HCT116 (cell line): Measurements from ENCODE around the gene RREB1. TPM values are rescaled to one million over a fixed set of nuclear protein-coding genes. Genes with fewer than 3 reads are reported as not detected.

Experiments used
- ATAC-seq: fragments of 200-7000 bp; cut with Tn5 transposase; 2 replicates; pipeline ENCODE4 v1.9.1; 2020; ENCODE audit warnings: mild to moderate bottlenecking, moderate library complexity
- BruUV-seq: library from RNA; stranded (reverse); fragments of 400-500 nt; replicated peaks from 2 replicates; lab custom pipeline; 2021; lab: Mats Ljungman, UMichigan
- CTCF ChIA-PET: fragments of 300-600 bp; sonication (Branson Sonifier 250); formaldehyde crosslinking; loops from one replicate; lab custom pipeline; 2021; ENCODE audit warnings: antibody characterized with exemption; lab: Charles Lee
- POLR2A ChIA-PET: fragments of 300-600, 350-600 bp; sonication (Branson Sonifier 250); formaldehyde crosslinking; loops from one replicate; lab custom pipeline; 2021; ENCODE audit warnings: antibody characterized with exemption; lab: Charles Lee
- RAD21 ChIA-PET, 2 experiments: fragments of 300-600 bp; sonication (Branson Sonifier 250); formaldehyde crosslinking; loops; one replicate each; lab custom pipeline; 2023; ENCODE audit warnings: low total read pairs in 2 of 2; ENCODE audit not compliant: uncharacterized antibody in 2 of 2, unreplicated experiment in 2 of 2, low non-redundant PET in 1 of 2; lab: Charles Lee
- DNase-seq: peaks from one replicate; pipeline ENCODE4 v3.0.0-alpha.2; 2010; ENCODE audit warnings: low read depth, low spot score
- H2AFZ ChIP-seq: fragments of 200-600 bp; shearing (Covaris generic), sonication (generic); 2 replicates; pipeline ENCODE4 v1.6.1; 2017; ENCODE audit warnings: low read depth, mixed run types, mixed read lengths, antibody characterized with exemption, low read length; ENCODE audit not compliant: poor library complexity, severe bottlenecking
- H3K27ac ChIP-seq: 2 replicates; pipeline ENCODE4 v1.5.1; 2012; ENCODE audit warnings: low read depth, low read length
- H3K27me3 ChIP-seq: fragments of 200-600 bp; sonication (generic); 2 replicates; pipeline ENCODE4 v1.6.1; 2016; ENCODE audit warnings: mixed run types, low read length, mixed read lengths; ENCODE audit not compliant: insufficient read depth
- H3K36me3 ChIP-seq, 2 experiments: fragments of 200-500 bp in 1 of 2; fragments of 200-600 bp in 1 of 2; sonication (Bioruptor generic) in 1 of 2; sonication (generic) in 1 of 2; 2 replicates each; pipeline versions ENCODE4 v1.5.1 to v1.6.1; 2014 to 2016; ENCODE audit warnings: low read length in 2 of 2, inconsistent platforms in 1 of 2, mixed read lengths in 1 of 2, mixed run types in 1 of 2; ENCODE audit not compliant: insufficient read depth in 2 of 2, control insufficient read depth in 1 of 2
- H3K4me1 ChIP-seq, 2 experiments: fragments of 200-600 bp in 1 of 2; sonication (generic) in 1 of 2; 2 replicates each; pipeline versions ENCODE4 v1.5.1 to v1.6.1; 2012 to 2017; ENCODE audit warnings: low read length in 2 of 2, inconsistent platforms in 1 of 2, mild to moderate bottlenecking in 1 of 2, mixed read lengths in 1 of 2, mixed run types in 1 of 2, moderate library complexity in 1 of 2; ENCODE audit not compliant: insufficient read depth in 2 of 2, control insufficient read depth in 1 of 2
- H3K4me2 ChIP-seq: fragments of 200-600 bp; sonication (generic); 2 replicates; pipeline ENCODE4 v1.6.1; 2017; ENCODE audit warnings: mixed run types, low read length, mixed read lengths
- H3K4me3 ChIP-seq, 2 experiments: fragments of 200-600 bp in 1 of 2; sonication (generic) in 1 of 2; replicated peaks in 1 of 2; 2 replicates each; pipeline ENCODE4 v1.5.1; 2011 to 2016; ENCODE audit warnings: low read length in 2 of 2, control low read depth in 1 of 2, low read depth in 1 of 2, mild to moderate bottlenecking in 1 of 2, mixed read lengths in 1 of 2, mixed run types in 1 of 2
- H3K79me2 ChIP-seq: fragments of 200-600 bp; sonication (generic); 2 replicates; pipeline ENCODE4 v1.6.1; 2017; ENCODE audit warnings: mild to moderate bottlenecking, mixed run types, low read length, moderate library complexity, mixed read lengths; ENCODE audit not compliant: insufficient read depth
- H3K9ac ChIP-seq: fragments of 200-600 bp; sonication (generic); 2 replicates; pipeline ENCODE4 v1.6.1; 2016; ENCODE audit warnings: low read length, mixed read lengths
- H3K9me2 ChIP-seq: fragments of 200-600 bp; sonication (generic), shearing (Covaris generic); 2 replicates; pipeline ENCODE4 v1.6.1; 2017; ENCODE audit warnings: mixed run types, mild to moderate bottlenecking, moderate library complexity; ENCODE audit not compliant: insufficient read depth
- H3K9me3 ChIP-seq, 2 experiments: fragments of 200-500 bp in 1 of 2; fragments of 200-600 bp in 1 of 2; sonication (Bioruptor generic) in 1 of 2; sonication (generic) in 1 of 2; 2 replicates each; pipeline ENCODE4 v1.6.1; 2014 to 2017; ENCODE audit warnings: low read length in 2 of 2, mixed read lengths in 2 of 2, inconsistent platforms in 1 of 2, low read depth in 1 of 2, mild to moderate bottlenecking in 1 of 2, mixed run types in 1 of 2, moderate library complexity in 1 of 2; ENCODE audit not compliant: control insufficient read depth in 1 of 2, insufficient read depth in 1 of 2
- H4K20me1 ChIP-seq: fragments of 200-600 bp; sonication (generic), shearing (Covaris generic); 2 replicates; pipeline ENCODE4 v1.6.1; 2017; ENCODE audit warnings: mixed run types, mild to moderate bottlenecking, moderate library complexity; ENCODE audit not compliant: insufficient read depth
- CBX3 ChIP-seq: IDR thresholded peaks from 2 replicates; pipeline ENCODE4 v1.6.1; 2012; ENCODE audit warnings: low read depth
- CTCF ChIP-seq, 3 experiments: fragments of 200-600 bp in 1 of 3; sonication (generic) in 1 of 3; IDR thresholded peaks in 2 of 3; conservative IDR thresholded peaks in 1 of 3; 2 replicates each; pipeline ENCODE4 v1.5.1; 2012 to 2017; ENCODE audit warnings: low read depth in 2 of 3, low read length in 2 of 3, antibody characterized with exemption in 1 of 3, borderline replicate concordance in 1 of 3, control low read depth in 1 of 3, mild to moderate bottlenecking in 1 of 3, mixed read lengths in 1 of 3, mixed run types in 1 of 3, moderate library complexity in 1 of 3; ENCODE audit not compliant: insufficient read depth in 1 of 3
- EZH2 ChIP-seq: fragments of 200-600 bp; sonication (generic); IDR thresholded peaks from 2 replicates; pipeline ENCODE4 v1.6.1; 2017; ENCODE audit warnings: antibody characterized with exemption, mixed run types
- EZH2phosphoT487 ChIP-seq: fragments of 200-600 bp; IDR thresholded peaks from 2 replicates; pipeline ENCODE4 v1.6.1; 2018; ENCODE audit warnings: antibody characterized with exemption, borderline replicate concordance
- FOSL1 ChIP-seq: IDR thresholded peaks from 2 replicates; pipeline ENCODE4 v1.6.1; 2012; ENCODE audit warnings: low read depth
- JUND ChIP-seq: IDR thresholded peaks from 2 replicates; pipeline ENCODE4 v1.6.1; 2012
- POLR2A ChIP-seq: IDR thresholded peaks from 2 replicates; pipeline ENCODE4 v1.7.0; 2011; ENCODE audit warnings: borderline replicate concordance; ENCODE audit not compliant: insufficient read depth, insufficient read length; ENCODE audit errors: extremely low read depth
- REST ChIP-seq: IDR thresholded peaks from 2 replicates; pipeline ENCODE4 v1.6.1; 2012; ENCODE audit warnings: low read depth
- SIN3A ChIP-seq: IDR thresholded peaks from 2 replicates; pipeline ENCODE4 v1.6.1; 2012; ENCODE audit warnings: low read depth
- ZBTB33 ChIP-seq: IDR thresholded peaks from 2 replicates; pipeline ENCODE4 v1.6.1; 2011; ENCODE audit warnings: mild to moderate bottlenecking, low read length, moderate library complexity; ENCODE audit not compliant: insufficient replicate concordance; ENCODE audit errors: extremely low read depth
- ZNF274 ChIP-seq: fragments of 200-500 bp; sonication (Bioruptor generic); IDR thresholded peaks from 2 replicates; pipeline ENCODE4 v1.6.1; 2014; ENCODE audit warnings: mild to moderate bottlenecking, low read depth, low read length, inconsistent platforms
- intact Hi-C: fragments of 100-400 bp; cut with micrococcal nuclease; formaldehyde crosslinking; loops from 2 replicates; pipeline ENCODE4 v1.10.0; 2022
- total RNA-seq: library from RNA; stranded (reverse); gene quantifications from one replicate; pipeline ENCODE4 v1.2.1, GENCODE V29; 2021; ENCODE audit not compliant: unreplicated experiment

RREB1 gene
- total RNA-seq, 1 experiment from 2014 or later, result 47.9 TPM

DNA sequence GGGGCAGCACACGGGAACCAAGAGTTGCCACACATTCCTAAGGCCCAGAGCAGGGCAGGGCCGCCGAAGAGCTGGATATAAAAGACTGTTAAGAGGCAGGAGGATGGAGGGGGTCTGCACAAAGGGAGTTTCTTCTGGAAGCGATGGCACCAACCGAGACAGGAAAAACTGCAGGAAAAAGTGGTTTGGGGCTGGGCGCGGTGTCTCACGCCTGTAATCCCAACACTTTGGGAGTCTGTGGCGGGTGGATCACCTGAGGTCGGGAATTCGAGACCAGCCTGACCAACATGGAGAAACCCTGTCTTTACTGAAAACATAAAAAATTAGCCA is 163.4 kb downstream of the RREB1 start:
- Histone ChIP-seq H3K4me1 (peaks cover 9 to 18% of the 10 kb centered on the region in 2 experiments), H3K4me2 (no peak overlapping the region), H3K9ac (no peak overlapping the region), H3K9me2 (no peaks in the 10 kb centered on the region), H2AFZ (no peak overlapping the region), H3K27me3 (no peaks in the 10 kb centered on the region), H3K79me2 (no peaks in the 10 kb centered on the region), H3K9me3 (no peaks in the 10 kb centered on the region), H3K4me3 (no peak overlapping the region), H4K20me1 (no peaks in the 10 kb centered on the region), H3K27ac (no peak overlapping the region), H3K36me3 (no peaks in the 10 kb centered on the region)
- TF ChIP-seq FOSL1 (no peak), POLR2A (no peak), SIN3A (no peak), EZH2phosphoT487 (no peak), ZNF274 (no peak), REST (no peak), EZH2 (no peak), ZBTB33 (no peak), CBX3 (no peak), JUND (no peak), CTCF (IDR thresholded peaks at IDR 0.05 in 2 of 3, conservative IDR thresholded peaks at IDR 0.05 in 1 of 3; ENCODE audit: borderline replicate concordance in 1 of 3, insufficient read depth in 1 of 3, low read depth in 2 of 3, low read length in 2 of 3) (no peak)
- intact Hi-C loops, result no loop called here
- POLR2A ChIA-PET, result no interaction called here
- DNase-seq (no peak), ATAC-seq (no peak)
- BruUV-seq, result no TSS peak
- CTCF ChIA-PET, result no interaction called here
- RAD21 ChIA-PET, result no interaction called here
